ENCODE results near the gene KBTBD3.

The KBTBD3 gene

GRCh38 chr11:106001304-106002012, 75.7 kb downstream of the KBTBD3 start:
- no peak overlapping the region for H3K27ac ChIP-seq (ENCODE audit: low read depth, low read length)
- no CpG with 5 or more reads among the region's 4 CpGs for WGBS (ENCODE audit: extremely low coverage, insufficient coverage, insufficient read length)

More at GRCh38 chr11:106001304-106002012, 75.7 kb downstream of the KBTBD3 start:
- no peaks in the 10 kb centered on the region for H3K79me2 ChIP-seq (ENCODE audit: control insufficient read depth, insufficient read depth, low read length, poor library complexity)
- no peak for DNase-seq
- H3K14ac ChIP-seq (ENCODE audit: low read length): no peak overlapping the region
- no peak overlapping the region for H3K4me3 ChIP-seq (ENCODE audit: low read depth, low read length)
- H3K36me3 ChIP-seq (ENCODE audit: control insufficient read depth in 1 of 2, insufficient read depth in 2 of 2, low read length in 2 of 2): peaks cover 3 to 9% of the 10 kb centered on the region in 2 experiments
- no peak overlapping the region for H3K23ac ChIP-seq (ENCODE audit: low read length)
- H3K4me2 ChIP-seq (ENCODE audit: low read length): no peak overlapping the region
- H2AFZ ChIP-seq (ENCODE audit: insufficient read depth, low read length, poor library complexity): no peak overlapping the region
- H3K4me1 ChIP-seq (ENCODE audit: control insufficient read depth in 1 of 2, insufficient read depth in 2 of 2, low read length in 2 of 2): no peaks in the 10 kb centered on the region
- no peak overlapping the region for H4K91ac ChIP-seq (ENCODE audit: low read depth, low read length)
- no peak overlapping the region for H2AK5ac ChIP-seq (ENCODE audit: low read length)
- no peak overlapping the region for H2BK12ac ChIP-seq (ENCODE audit: low read length)
- H3K9ac ChIP-seq (ENCODE audit: low read length): no peak overlapping the region
- no peak overlapping the region for H3K4ac ChIP-seq (ENCODE audit: low read depth, low read length)
- no peak overlapping the region for H4K12ac ChIP-seq (ENCODE audit: low read depth, low read length)
- no peak overlapping the region for H4K8ac ChIP-seq (ENCODE audit: low read depth, low read length)
- no peak overlapping the region for H2BK5ac ChIP-seq (ENCODE audit: low read depth, low read length, poor library complexity)
- H3K79me1 ChIP-seq (ENCODE audit: low read length): no peaks in the 10 kb centered on the region
- no peaks in the 10 kb centered on the region for H3K27me3 ChIP-seq (ENCODE audit: insufficient read depth, low read length)
- H3K18ac ChIP-seq (ENCODE audit: low read length): no peak overlapping the region
- H2BK120ac ChIP-seq (ENCODE audit: insufficient read depth, low read length, poor library complexity): no peak overlapping the region
- H3K9me3 ChIP-seq (ENCODE audit: insufficient read depth, low read depth, low read length): no peaks in the 10 kb centered on the region

Data from trophoblast cell (in vitro differentiated cells and primary cell).